Hepatocyte (in vitro differentiated cells): ENCODE measurements around the gene CSKMT. TPM values are rescaled to one million over a fixed set of nuclear protein-coding genes. Genes with fewer than 3 reads are reported as not detected.

Experiments
- DNase-seq: peaks from one replicate; pipeline ENCODE4 v3.0.0-alpha.2; 2016; ENCODE audit warnings: low spot score
- H2AFZ ChIP-seq: fragments of 200-600 bp; sonication (generic); 2 replicates; pipeline ENCODE4 v1.6.0; 2016; ENCODE audit warnings: antibody characterized with exemption, mild to moderate bottlenecking
- H3K27ac ChIP-seq: fragments of 200-600 bp; sonication (generic); 2 replicates; pipeline ENCODE4 v1.5.1; 2016; ENCODE audit warnings: mild to moderate bottlenecking
- H3K27me3 ChIP-seq: fragments of 200-600 bp; sonication (generic); 2 replicates; pipeline ENCODE4 v1.6.1; 2016
- H3K36me3 ChIP-seq: fragments of 200-600 bp; sonication (generic); replicated peaks from 2 replicates; pipeline ENCODE4 v1.5.1; 2016; ENCODE audit warnings: low read depth; ENCODE audit not compliant: insufficient read depth
- H3K4me1 ChIP-seq: fragments of 200-600 bp; sonication (generic); 2 replicates; pipeline ENCODE4 v1.5.1; 2016; ENCODE audit warnings: mild to moderate bottlenecking, moderate library complexity; ENCODE audit not compliant: insufficient read depth
- H3K4me2 ChIP-seq: fragments of 200-600 bp; sonication (generic); 2 replicates; pipeline ENCODE4 v1.6.0; 2016
- H3K4me3 ChIP-seq: fragments of 200-600 bp; sonication (generic); 2 replicates; pipeline ENCODE4 v1.5.1; 2016; ENCODE audit warnings: mild to moderate bottlenecking
- H3K79me2 ChIP-seq: fragments of 200-600 bp; sonication (generic); 2 replicates; pipeline ENCODE4 v1.6.0; 2017; ENCODE audit warnings: mild to moderate bottlenecking
- H3K9me2 ChIP-seq: fragments of 200-600 bp; sonication (generic); replicated peaks from 2 replicates; pipeline ENCODE4 v1.6.0; 2017; ENCODE audit warnings: mild to moderate bottlenecking; ENCODE audit not compliant: insufficient read depth
- H3K9me3 ChIP-seq: fragments of 200-600 bp; sonication (generic); 2 replicates; pipeline ENCODE4 v1.5.1; 2016; ENCODE audit warnings: low read depth, mild to moderate bottlenecking
- H4K20me1 ChIP-seq: fragments of 200-600 bp; sonication (generic); 2 replicates; pipeline ENCODE4 v1.6.0; 2016; ENCODE audit warnings: mild to moderate bottlenecking; ENCODE audit not compliant: insufficient read depth, poor library complexity, severe bottlenecking
- CTCF ChIP-seq: fragments of 200-600 bp; sonication (generic); IDR thresholded peaks from 2 replicates; pipeline ENCODE4 v1.5.1; 2016; ENCODE audit warnings: antibody characterized with exemption, mild to moderate bottlenecking; ENCODE audit not compliant: poor library complexity
- EZH2 ChIP-seq: fragments of 200-600 bp; sonication (generic); IDR thresholded peaks from 2 replicates; pipeline ENCODE4 v1.6.1; 2016; ENCODE audit warnings: antibody characterized with exemption, mild to moderate bottlenecking, borderline replicate concordance
- EZH2phosphoT487 ChIP-seq: fragments of 200-600 bp; sonication (generic); IDR thresholded peaks from one replicate; pipeline ENCODE4 v1.6.1; 2018; ENCODE audit warnings: antibody characterized with exemption, mild to moderate bottlenecking, low read depth, moderate library complexity; ENCODE audit not compliant: unreplicated experiment, severe bottlenecking
- WGBS: methylation state at CpG from one replicate; pipeline ENCODE4 v1.1.6; 2016; ENCODE audit warnings: low lambda C conversion rate; ENCODE audit errors: missing lambda C conversion rate; 5-methylcytosine and 5-hydroxymethylcytosine counted together
- polyA plus RNA-seq: library from polyadenylated mRNA; unstranded; fragments of >200 nt; fragmentation: Nextera tagmentation; extraction: Ambion mirVana; gene quantifications from 2 replicates; pipeline ENCODE4 v1.2.1, GENCODE V29; 2016
- total RNA-seq: library from RNA; depleted of rRNA; stranded (reverse); fragments of >200 nt; gene quantifications from 2 replicates; pipeline ENCODE4 v1.2.3, GENCODE V29; 2014

The CSKMT gene
- total and polyA plus RNA-seq, 2 experiments from 2014 or later = 5.7 to 22.5 TPM

GRCh38 chr11:62677156-62677555 lies 12.0 kb downstream of the CSKMT start:
- H3K4me3 ChIP-seq = no peak overlapping the region

GRCh38 chr11:62677714-62678113 lies 12.6 kb downstream of the CSKMT start:
- H3K4me3 ChIP-seq = no peak overlapping the region
- TF ChIP-seq EZH2phosphoT487 (no peak), CTCF (no peak), EZH2 (no peak)
- no peaks in the 10 kb centered on the region for H3K27me3 ChIP-seq
- H3K9me3 ChIP-seq = no peaks in the 10 kb centered on the region
- no peaks in the 10 kb centered on the region for H4K20me1 ChIP-seq
- no peak for DNase-seq
- H3K27ac ChIP-seq = peak overlapping the region; percentile 88
- H3K9me2 ChIP-seq = no peaks in the 10 kb centered on the region
- no peak overlapping the region for H2AFZ ChIP-seq
- WGBS = 94% methylated on average over 15 of the region's 15 CpGs
- H3K79me2 ChIP-seq = peaks cover 46% of the 10 kb centered on the region
- peak overlapping the region; percentile 99 for H3K4me2 ChIP-seq
- H3K36me3 ChIP-seq = no peaks in the 10 kb centered on the region
- peaks cover 21% of the 10 kb centered on the region for H3K4me1 ChIP-seq

More at GRCh38 chr11:62677156-62677555, 12.0 kb downstream of the CSKMT start:
- Histone ChIP-seq H3K9me3 (no peaks in the 10 kb centered on the region), H2AFZ (no peak overlapping the region), H3K27ac (no peak overlapping the region), H4K20me1 (no peaks in the 10 kb centered on the region), H3K9me2 (no peaks in the 10 kb centered on the region), H3K4me2 (no peak overlapping the region), H3K36me3 (no peaks in the 10 kb centered on the region), H3K79me2 (peaks cover 49% of the 10 kb centered on the region), H3K4me1 (peaks cover 27% of the 10 kb centered on the region), H3K27me3 (no peaks in the 10 kb centered on the region)
- no peak for TF ChIP-seq EZH2
- DNase-seq = no peak
- 86% methylated on average over 6 of the region's 6 CpGs for WGBS

GRCh38 chr11:62678433-62678769 lies 13.3 kb downstream of the CSKMT start:
- 7% methylated on average over 15 of the region's 16 CpGs for WGBS
- H3K27ac ChIP-seq = peak overlapping the region; percentile 88

More at GRCh38 chr11:62678433-62678769, 13.3 kb downstream of the CSKMT start:
- Histone ChIP-seq H3K9me3 (no peaks in the 10 kb centered on the region), H2AFZ (peak overlapping the region; percentile 77), H4K20me1 (no peaks in the 10 kb centered on the region), H3K9me2 (no peaks in the 10 kb centered on the region), H3K27me3 (no peaks in the 10 kb centered on the region), H3K36me3 (no peaks in the 10 kb centered on the region), H3K4me1 (peaks cover 14% of the 10 kb centered on the region), H3K4me3 (peak overlapping the region; percentile 78), H3K79me2 (peaks cover 39% of the 10 kb centered on the region), H3K4me2 (peak overlapping the region; percentile 99)
- DNase-seq = no peak
- TF ChIP-seq CTCF (no peak), EZH2phosphoT487 (no peak), EZH2 (no peak)
